SU-DHL-6 (cell line): ENCODE results near the gene DBN1.

ENCODE experiments used
- H2AFZ ChIP-seq: fragments of 200-600 bp; sonication (generic); 2 replicates; pipeline ENCODE4 v1.6.1; 2014; ENCODE audit warnings: low read depth, mild to moderate bottlenecking, moderate library complexity, mixed read lengths, antibody characterized with exemption, low read length; ENCODE audit not compliant: severe bottlenecking
- H3F3A ChIP-seq: fragments of 200-600 bp; shearing (Covaris generic); 2 replicates; pipeline ENCODE4 v1.6.0; 2016; ENCODE audit warnings: antibody characterized with exemption, mild to moderate bottlenecking; ENCODE audit not compliant: insufficient read depth
- H3K27ac ChIP-seq: fragments of 200-600 bp; sonication (generic); 2 replicates; pipeline ENCODE4 v1.5.1; 2016; ENCODE audit warnings: low read depth, mild to moderate bottlenecking, low read length, moderate library complexity, mixed read lengths
- H3K27me3 ChIP-seq: fragments of 200-600 bp; sonication (generic), shearing (Covaris generic); 2 replicates; pipeline ENCODE4 v1.6.0; 2014; ENCODE audit warnings: mild to moderate bottlenecking, low read length
- H3K36me3 ChIP-seq: fragments of 200-600 bp; sonication (generic); 2 replicates; pipeline ENCODE4 v1.6.1; 2014; ENCODE audit warnings: mild to moderate bottlenecking, low read length, mixed read lengths
- H3K4me2 ChIP-seq: fragments of 300-600, 200-600 bp; shearing (Covaris generic), sonication (generic); 2 replicates; pipeline ENCODE4 v1.6.0; 2014; ENCODE audit warnings: low read length, low read depth, mild to moderate bottlenecking; ENCODE audit not compliant: poor library complexity, severe bottlenecking
- H3K4me3 ChIP-seq: fragments of 200-600 bp; sonication (generic); 2 replicates; pipeline ENCODE4 v1.5.1; 2014; ENCODE audit warnings: antibody characterized with exemption, low read length, mild to moderate bottlenecking, mixed read lengths; ENCODE audit not compliant: insufficient read depth, poor library complexity, severe bottlenecking
- H3K79me2 ChIP-seq: fragments of 200-600 bp; sonication (generic); 2 replicates; pipeline ENCODE4 v1.6.1; 2014; ENCODE audit warnings: mild to moderate bottlenecking, low read length, moderate library complexity; ENCODE audit not compliant: insufficient read depth
- H3K9ac ChIP-seq: fragments of 200-600 bp; sonication (generic); 2 replicates; pipeline ENCODE4 v1.7.0; 2014; ENCODE audit warnings: mild to moderate bottlenecking, low read length
- H3K9me2 ChIP-seq: fragments of 200-600 bp; sonication (generic); replicated peaks from 2 replicates; pipeline ENCODE4 v1.6.1; 2014; ENCODE audit warnings: low read length; ENCODE audit not compliant: insufficient read depth
- H3K9me3 ChIP-seq: fragments of 200-600 bp; sonication (generic); 2 replicates; pipeline ENCODE4 v1.6.1; 2014; ENCODE audit warnings: low read length, mixed read lengths; ENCODE audit not compliant: insufficient read depth
- H4K20me1 ChIP-seq: fragments of 200-600 bp; sonication (generic); 2 replicates; pipeline ENCODE4 v1.6.1; 2014; ENCODE audit warnings: low read depth, mild to moderate bottlenecking, antibody characterized with exemption, low read length, moderate library complexity, mixed read lengths
- CTCF ChIP-seq: fragments of 200-600 bp; sonication (generic); IDR thresholded peaks from one replicate; pipeline ENCODE4 v1.5.1; 2017; ENCODE audit warnings: antibody characterized with exemption, mild to moderate bottlenecking, low read length, moderate library complexity; ENCODE audit not compliant: insufficient read depth, poor library complexity, severe bottlenecking
- EZH2phosphoT487 ChIP-seq: fragments of 200-600 bp; sonication (generic), shearing (Covaris generic); conservative IDR thresholded peaks from 2 replicates; pipeline ENCODE4 v1.6.1; 2018; ENCODE audit warnings: mild to moderate bottlenecking, antibody characterized with exemption, low read length, moderate library complexity, mixed read lengths

The DBN1 gene

DNA sequence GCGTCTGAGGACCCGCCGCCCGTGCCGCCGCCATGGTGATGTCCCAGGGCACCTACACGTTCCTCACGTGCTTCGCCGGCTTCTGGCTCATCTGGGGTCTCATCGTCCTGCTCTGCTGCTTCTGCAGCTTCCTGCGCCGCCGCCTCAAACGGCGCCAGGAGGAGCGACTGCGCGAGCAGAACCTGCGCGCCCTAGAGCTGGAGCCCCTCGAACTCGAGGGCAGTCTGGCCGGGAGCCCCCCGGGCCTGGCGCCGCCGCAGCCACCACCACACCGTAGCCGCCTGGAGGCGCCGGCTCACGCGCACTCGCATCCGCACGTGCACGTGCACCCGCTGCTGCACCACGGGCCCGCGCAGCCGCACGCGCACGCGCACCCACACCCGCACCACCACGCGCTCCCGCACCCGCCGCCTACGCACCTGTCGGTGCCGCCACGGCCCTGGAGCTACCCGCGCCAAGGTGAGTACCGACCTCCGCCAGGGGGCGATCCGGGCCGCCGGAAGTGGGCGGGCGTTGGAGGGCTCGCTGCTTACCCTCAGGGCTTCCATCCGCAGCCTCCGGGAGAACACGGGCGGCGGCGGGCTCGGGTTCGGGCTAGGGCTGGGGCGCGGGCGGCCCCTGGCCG is 18.3 kb downstream of the DBN1 start:
- H3K27me3 ChIP-seq: no peaks in the 10 kb centered on the region
- H3K36me3 ChIP-seq: no peaks in the 10 kb centered on the region
- H3K4me3 ChIP-seq: peak overlapping the region; percentile 68
- no peaks in the 10 kb centered on the region for H3K9me2 ChIP-seq
- H3K79me2 ChIP-seq: no peaks in the 10 kb centered on the region
- peaks cover 3% of the 10 kb centered on the region; the same call in 1 of the 2 replicates for H4K20me1 ChIP-seq
- H3K9ac ChIP-seq: peak overlapping the region; percentile 85
- TF ChIP-seq CTCF: peak; percentile 68
- no peak for TF ChIP-seq EZH2phosphoT487
- peak overlapping the region; percentile 93 for H3K27ac ChIP-seq
- no peaks in the 10 kb centered on the region for H3K9me3 ChIP-seq
- peak overlapping the region; percentile 96 for H3K4me2 ChIP-seq
- peaks cover 13% of the 10 kb centered on the region for H3F3A ChIP-seq
- peak overlapping the region; percentile 71 for H2AFZ ChIP-seq

DNA sequence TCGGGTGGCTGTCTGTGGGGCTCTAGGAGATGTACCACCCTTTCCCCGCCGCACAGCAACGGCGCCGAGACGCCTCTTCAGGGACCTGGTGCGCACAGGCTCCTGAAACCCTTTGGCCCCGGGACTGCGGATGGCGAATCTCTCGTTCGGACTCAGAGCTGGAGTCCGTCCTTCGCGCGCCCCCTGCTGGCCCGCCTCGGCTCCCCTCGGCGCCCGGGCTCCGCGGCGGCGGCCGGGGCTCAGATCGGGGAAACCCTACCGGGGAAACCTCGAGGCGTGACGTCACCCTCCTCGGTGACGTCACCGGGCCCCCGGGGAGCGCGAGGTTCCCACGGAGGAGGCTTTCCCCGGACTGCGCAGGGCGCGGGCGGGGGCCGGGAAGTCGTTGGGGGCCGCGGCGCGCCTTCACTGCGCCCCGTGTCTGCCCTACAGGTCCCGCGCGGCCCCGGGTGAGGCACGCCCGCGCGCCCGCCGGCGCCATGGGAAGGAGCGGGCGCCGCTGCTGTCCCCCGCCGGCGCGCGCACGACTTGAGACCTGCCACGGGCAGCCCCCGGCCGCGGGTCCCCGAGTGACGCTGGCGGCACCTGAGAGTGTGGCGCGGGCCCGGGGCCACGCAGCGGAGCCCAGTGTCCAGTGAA is 18.9 kb downstream of the DBN1 start:
- H3K4me2 ChIP-seq: peak overlapping the region; percentile 96
- H4K20me1 ChIP-seq: peaks cover 3% of the 10 kb centered on the region; the same call in 1 of the 2 replicates
- TF ChIP-seq EZH2phosphoT487 (no peak), CTCF (peak; percentile 81)
- H3K9ac ChIP-seq: peak overlapping the region; percentile 85
- no peaks in the 10 kb centered on the region for H3K9me3 ChIP-seq
- peaks cover 13% of the 10 kb centered on the region for H3F3A ChIP-seq
- no peaks in the 10 kb centered on the region for H3K9me2 ChIP-seq
- no peaks in the 10 kb centered on the region for H3K36me3 ChIP-seq
- peak overlapping the region; percentile 68 for H3K4me3 ChIP-seq
- H3K27me3 ChIP-seq: no peaks in the 10 kb centered on the region
- peak overlapping the region; percentile 93 for H3K27ac ChIP-seq
- H2AFZ ChIP-seq: peak overlapping the region; percentile 71
- no peaks in the 10 kb centered on the region for H3K79me2 ChIP-seq

DNA sequence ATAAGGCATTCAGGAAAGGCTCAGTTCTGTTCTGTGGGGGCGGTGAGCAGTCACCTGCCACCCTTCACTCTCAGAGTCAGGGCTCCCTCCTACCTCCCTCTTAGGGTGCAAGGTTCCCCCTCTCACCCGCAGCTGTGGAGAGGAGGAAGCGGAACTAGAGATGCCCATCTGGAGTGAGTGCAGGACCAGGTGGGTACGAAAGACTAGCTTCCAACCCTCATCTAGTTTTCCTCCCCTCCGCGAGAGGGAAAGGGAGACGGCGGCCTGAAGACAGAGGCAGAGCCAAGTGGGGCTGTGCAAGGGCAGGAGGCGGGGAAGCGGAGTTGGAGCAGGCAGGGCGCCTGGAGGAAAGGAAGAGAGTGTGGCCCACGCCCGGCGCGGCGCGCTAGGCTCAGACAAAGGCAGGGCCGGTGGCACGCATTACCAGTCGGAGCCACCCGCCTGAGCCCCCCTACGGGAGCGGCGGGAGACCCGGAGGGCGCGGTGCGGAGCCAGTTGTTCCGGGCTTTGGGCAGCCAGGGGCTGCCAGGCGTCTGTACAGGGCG is 19.5 kb downstream of the DBN1 start:
- no peak overlapping the region for H3K27ac ChIP-seq
- peaks cover 3% of the 10 kb centered on the region; the same call in 1 of the 2 replicates for H4K20me1 ChIP-seq
- no peaks in the 10 kb centered on the region for H3K79me2 ChIP-seq
- H3K27me3 ChIP-seq: no peaks in the 10 kb centered on the region
- peak overlapping the region; percentile 35 for H3K4me3 ChIP-seq
- H3K36me3 ChIP-seq: no peaks in the 10 kb centered on the region
- H3K9me2 ChIP-seq: no peaks in the 10 kb centered on the region
- H3F3A ChIP-seq: peaks cover 13% of the 10 kb centered on the region
- H3K9ac ChIP-seq: peak overlapping the region; percentile 85
- TF ChIP-seq EZH2phosphoT487 (no peak), CTCF (no peak)
- no peak overlapping the region for H2AFZ ChIP-seq
- H3K9me3 ChIP-seq: no peaks in the 10 kb centered on the region
- peak overlapping the region; percentile 96 for H3K4me2 ChIP-seq
